Ovary (tissue), 9 donors: Measurements from ENCODE around the gene UBIAD1. TPM values are rescaled to one million over a fixed set of nuclear protein-coding genes. Genes with fewer than 3 reads are reported as not detected.
A peak's percentile ranks its signal among the peaks of the same experiment; 100 is the strongest.

Experiments used
- DNase-seq, 5 donors: peaks; one replicate each; pipeline ENCODE4 v3.0.0-alpha.2; 2019 to 2020
- H3K27ac ChIP-seq, 2 donors: fragments of 200-600 bp; one replicate each; pipeline versions ENCODE4 v1.5.1 to v1.8.0; 2019 to 2022
- H3K27me3 ChIP-seq: fragments of 200-600 bp; one replicate; pipeline ENCODE4 v1.8.0; 2022
- H3K36me3 ChIP-seq: fragments of 200-600 bp; sonication (generic); one replicate; pipeline ENCODE4 v1.5.1; 2019
- H3K4me1 ChIP-seq: one replicate; pipeline ENCODE4 v1.8.1; 2013; ENCODE audit warnings: mild to moderate bottlenecking, moderate library complexity; ENCODE audit not compliant: insufficient read depth
- H3K4me3 ChIP-seq: fragments of 200-600 bp; sonication (generic); one replicate; pipeline ENCODE4 v1.5.1; 2017
- H3K9me3 ChIP-seq, 2 donors: fragments of 200-600 bp in 1 of 2; sonication (generic) in 1 of 2; one replicate each; pipeline versions ENCODE4 v1.5.1 to v1.8.1; 2013 to 2019; ENCODE audit warnings: mild to moderate bottlenecking in 1 of 2, moderate library complexity in 1 of 2
- CTCF ChIP-seq, 3 donors: fragments of 450-650 bp in 2 of 3; fragments of 200-600 bp in 1 of 3; IDR thresholded peaks; one replicate each; pipeline versions ENCODE4 v1.5.1 to v1.8.0; 2016 to 2022; ENCODE audit warnings: antibody characterized with exemption in 3 of 3, mild to moderate bottlenecking in 1 of 3
- EP300 ChIP-seq: sonication (generic); formaldehyde crosslinking; IDR thresholded peaks from one replicate; pipeline ENCODE4 v1.6.1; 2017; ENCODE audit warnings: antibody characterized with exemption
- POLR2A ChIP-seq: fragments of 450-650 bp; IDR thresholded peaks from one replicate; pipeline ENCODE4 v1.6.1; 2017; ENCODE audit warnings: antibody characterized with exemption, mild to moderate bottlenecking, moderate library complexity
- WGBS, 3 donors: extraction: QIAGEN DNeasy Blood & Tissue Kit in 1 of 3; methylation state at CpG; one replicate each; pipeline versions ENCODE4 v1.1.5 to v1.1.7; 2013 to 2017; 5-methylcytosine and 5-hydroxymethylcytosine counted together
- intact Hi-C, 4 donors: fragments of 100-400 bp; cut with DNase I; formaldehyde crosslinking; loops; one replicate each; pipeline versions ENCODE4 v1.11.0 to v1.15.1; 2022 to 2023
- polyA plus RNA-seq, 2 donors: library from polyadenylated mRNA; stranded (reverse); fragments of 200-250 nt in 1 of 2; fragments of 350-450 nt in 1 of 2; fragmentation: Illumina TruSeq in 1 of 2; extraction: RNeasy Lipid Tissue Mini Kit (QIAGEN cat#74804) in 1 of 2; gene quantifications; one replicate each; pipeline ENCODE4 v1.2.3, GENCODE V29; 2013 to 2014
- small RNA-seq: library from RNA; depleted of rRNA; stranded (forward); fragments of <200 nt; gene quantifications from one replicate; pipeline ENCODE3, GENCODE V24; 2016
- total RNA-seq, 7 donors: library from RNA; depleted of rRNA in 2 of 7; stranded (reverse); fragments of >200 nt in 2 of 7; fragmentation: NEBNext Ultra II Directional in 3 of 7; extraction: Animal tissue kit (Norgen Biotek cat#: 25700) in 3 of 7; gene quantifications; one replicate each; pipeline versions ENCODE4 v1.1.0 to v1.2.4, GENCODE V29; 2016 to 2023
- donor health status: DM: no; HTN: no; CAD: no; lungs with moderate emphysema.
- donor health status: DM: no; HTN: no; CAD: no.
- donor health status: Bipolar disorder and iron deficiency.
- donor health status: DM: yes; HTN: yes; CAD: no.
- donor health status: DM: no; HTN: no; CAD: no.
- donor health status: DM: yes; HTN: yes; CAD: no.

Gene UBIAD1
- total and polyA plus RNA-seq, 9 donors = 10.1 to 26.2 (median 19.0) TPM

GRCh38 chr1:11335417-11336056 is 62.5 kb downstream of the UBIAD1 start:
- Histone ChIP-seq H3K27me3 (no peaks in the 10 kb centered on the region), H3K36me3 (no peaks in the 10 kb centered on the region), H3K27ac (no peak overlapping the region), H3K4me1 (no peaks in the 10 kb centered on the region), H3K4me3 (no peak overlapping the region), H3K9me3 (no peaks in the 10 kb centered on the region)
- TF ChIP-seq EP300 = no peak
- TF ChIP-seq POLR2A = no peak
- no peak for TF ChIP-seq CTCF (IDR thresholded peaks at IDR 0.05)
- DNase-seq = no peak
- intact Hi-C loops = no loop called here
- 83 to 89% (median 86%) methylated on average over 7 of the region's 7 CpGs for WGBS, 3 donors

GRCh38 chr1:11337580-11338073 is 64.6 kb downstream of the UBIAD1 start:
- TF ChIP-seq EP300 (no peak), POLR2A (no peak), CTCF (IDR thresholded peaks at IDR 0.05) (peak in 2 of 3 donors; percentile 34 to 45)
- H3K36me3 ChIP-seq = no peaks in the 10 kb centered on the region
- H3K27me3 ChIP-seq = no peaks in the 10 kb centered on the region
- no peak overlapping the region for H3K27ac ChIP-seq
- 5 to 7% (median 6%) methylated on average over 12 of the region's 12 CpGs for WGBS, 3 donors
- no peak overlapping the region for H3K4me3 ChIP-seq
- intact Hi-C loops = no loop called here
- H3K9me3 ChIP-seq = no peaks in the 10 kb centered on the region
- no peaks in the 10 kb centered on the region for H3K4me1 ChIP-seq
- DNase-seq = peak in 4 of 5 donors; percentile 33 to 72 (median 65)

Small RNAs within 50 kb of the gene (small RNA-seq; reads per million reads assigned to genes)
- gene RNU6-291P (not detected), gene RPL39P6 (not detected)

Other genes starting within 250 kb of the UBIAD1 start
- gene MASP2, start 226.0 kb upstream of the UBIAD1 start, total RNA-seq = under 1 TPM in 1 of 7 donors, not detected in 6; 0.10 TPM
- under 1 TPM in 1 of 2 donors, not detected in 1; 0.08 TPM for gene MASP2, start 226.0 kb upstream of the UBIAD1 start, polyA plus RNA-seq
- gene SRM, start 213.2 kb upstream of the UBIAD1 start, total RNA-seq = 100 to 1,000 TPM in 1 of 7 donors, 10 to 100 TPM in 6; 31.7 to 111 (median 72.5) TPM
- 10 to 100 TPM; 52.5 to 55.1 TPM for gene SRM, start 213.2 kb upstream of the UBIAD1 start, polyA plus RNA-seq
- gene EXOSC10, start 173.3 kb upstream of the UBIAD1 start, total RNA-seq = 10 to 100 TPM; 36.1 to 56.6 (median 48.6) TPM
- 10 to 100 TPM; 42.4 to 60.5 TPM for gene EXOSC10, start 173.3 kb upstream of the UBIAD1 start, polyA plus RNA-seq
- 1 to 10 TPM in 3 of 7 donors, under 1 TPM in 2, not detected in 2; 0.30 to 4.8 (median 1.4) TPM for gene ANGPTL7, start 83.8 kb upstream of the UBIAD1 start, total RNA-seq
- 1 to 10 TPM in 1 of 2 donors, under 1 TPM in 1; 0.08 to 4.1 TPM for gene ANGPTL7, start 83.8 kb upstream of the UBIAD1 start, polyA plus RNA-seq
- gene MTOR, start 10.6 kb upstream of the UBIAD1 start, total RNA-seq = 10 to 100 TPM; 11.7 to 32.4 (median 21.3) TPM
- gene MTOR, start 10.6 kb upstream of the UBIAD1 start, polyA plus RNA-seq = 10 to 100 TPM; 12.1 to 27.9 TPM
- gene DISP3, start 206.0 kb downstream of the UBIAD1 start, total RNA-seq = under 1 TPM in 3 of 7 donors, not detected in 4; 0.18 to 0.36 (median 0.28) TPM
- under 1 TPM in 1 of 2 donors, not detected in 1; 0.08 TPM for gene DISP3, start 206.0 kb downstream of the UBIAD1 start, polyA plus RNA-seq